ENCODE results near the gene SLC8A1.
"Not testable (repeated sequence)": the region's sequence is repeated elsewhere in the genome, so short reads cannot be mapped to it uniquely, and the experiment has no call there.

The SLC8A1 gene

GRCh38 chr2:40087927-40088326, 364.0 kb downstream of the SLC8A1 start:
- no peaks in the 10 kb centered on the region for H3K36me3 ChIP-seq (ENCODE audit: control insufficient read depth, insufficient read depth, low read length)
- no peaks in the 10 kb centered on the region for H3K27me3 ChIP-seq (ENCODE audit: control insufficient read depth, insufficient read depth, low read length)
- no peaks in the 10 kb centered on the region for H3K9me3 ChIP-seq (ENCODE audit: control insufficient read depth, insufficient read depth, low read length)
- no peak overlapping the region for H3K4me3 ChIP-seq (ENCODE audit: low read depth, low read length)
- no peaks in the 10 kb centered on the region for H3K4me1 ChIP-seq (ENCODE audit: control insufficient read depth, insufficient read depth, low read length)
- H3K9ac ChIP-seq (ENCODE audit: low read depth, low read length) = no peak overlapping the region

GRCh38 chr2:40087434-40087833, 364.5 kb downstream of the SLC8A1 start:
- H3K9me3 ChIP-seq (ENCODE audit: control insufficient read depth, insufficient read depth, low read length) = no peaks in the 10 kb centered on the region
- no peak overlapping the region for H3K4me3 ChIP-seq (ENCODE audit: low read depth, low read length)
- H3K36me3 ChIP-seq (ENCODE audit: control insufficient read depth, insufficient read depth, low read length) = no peaks in the 10 kb centered on the region
- H3K27me3 ChIP-seq (ENCODE audit: control insufficient read depth, insufficient read depth, low read length) = no peaks in the 10 kb centered on the region
- H3K4me1 ChIP-seq (ENCODE audit: control insufficient read depth, insufficient read depth, low read length) = no peaks in the 10 kb centered on the region
- H3K9ac ChIP-seq (ENCODE audit: low read depth, low read length) = no peak overlapping the region

GRCh38 chr2:40085786-40086185, 366.1 kb downstream of the SLC8A1 start:
- H3K9ac ChIP-seq (ENCODE audit: low read depth, low read length) = no peak overlapping the region
- H3K4me3 ChIP-seq (ENCODE audit: low read depth, low read length) = no peak overlapping the region
- H3K36me3 ChIP-seq (ENCODE audit: control insufficient read depth, insufficient read depth, low read length) = no peaks in the 10 kb centered on the region
- no peaks in the 10 kb centered on the region for H3K9me3 ChIP-seq (ENCODE audit: control insufficient read depth, insufficient read depth, low read length)
- no peaks in the 10 kb centered on the region for H3K27me3 ChIP-seq (ENCODE audit: control insufficient read depth, insufficient read depth, low read length)
- H3K4me1 ChIP-seq (ENCODE audit: control insufficient read depth, insufficient read depth, low read length) = no peaks in the 10 kb centered on the region

- not testable (repeated sequence) for H3K4me1 ChIP-seq (ENCODE audit: control insufficient read depth, insufficient read depth, low read length); H3K9ac ChIP-seq (ENCODE audit: low read depth, low read length); H3K36me3 ChIP-seq (ENCODE audit: control insufficient read depth, insufficient read depth, low read length); H3K9me3 ChIP-seq (ENCODE audit: control insufficient read depth, insufficient read depth, low read length); H3K27me3 ChIP-seq (ENCODE audit: control insufficient read depth, insufficient read depth, low read length); H3K4me3 ChIP-seq (ENCODE audit: low read depth, low read length)
Measured at GRCh38 chr2:40073336-40073735, 378.6 kb downstream of the SLC8A1 start.

GRCh38 chr2:40072442-40073232, 379.3 kb downstream of the SLC8A1 start:
- Histone ChIP-seq H3K36me3 (ENCODE audit: control insufficient read depth, insufficient read depth, low read length) (no peaks in the 10 kb centered on the region), H3K27me3 (ENCODE audit: control insufficient read depth, insufficient read depth, low read length) (no peaks in the 10 kb centered on the region), H3K4me1 (ENCODE audit: control insufficient read depth, insufficient read depth, low read length) (no peaks in the 10 kb centered on the region), H3K4me3 (ENCODE audit: low read depth, low read length) (no peak overlapping the region), H3K9ac (ENCODE audit: low read depth, low read length) (no peak overlapping the region), H3K9me3 (ENCODE audit: control insufficient read depth, insufficient read depth, low read length) (no peaks in the 10 kb centered on the region)

GRCh38 chr2:40062381-40062780, 389.5 kb downstream of the SLC8A1 start:
- no peak overlapping the region for H3K9ac ChIP-seq (ENCODE audit: low read depth, low read length)
- no peak overlapping the region for H3K4me3 ChIP-seq (ENCODE audit: low read depth, low read length)
- no peaks in the 10 kb centered on the region for H3K27me3 ChIP-seq (ENCODE audit: control insufficient read depth, insufficient read depth, low read length)
- H3K36me3 ChIP-seq (ENCODE audit: control insufficient read depth, insufficient read depth, low read length) = no peaks in the 10 kb centered on the region
- no peaks in the 10 kb centered on the region for H3K9me3 ChIP-seq (ENCODE audit: control insufficient read depth, insufficient read depth, low read length)
- H3K4me1 ChIP-seq (ENCODE audit: control insufficient read depth, insufficient read depth, low read length) = peaks cover 3% of the 10 kb centered on the region

GRCh38 chr2:40049781-40050180, 402.1 kb downstream of the SLC8A1 start:
- H3K9me3 ChIP-seq (ENCODE audit: control insufficient read depth, insufficient read depth, low read length) = no peaks in the 10 kb centered on the region
- no peak overlapping the region for H3K4me3 ChIP-seq (ENCODE audit: low read depth, low read length)
- H3K4me1 ChIP-seq (ENCODE audit: control insufficient read depth, insufficient read depth, low read length) = no peaks in the 10 kb centered on the region
- no peaks in the 10 kb centered on the region for H3K27me3 ChIP-seq (ENCODE audit: control insufficient read depth, insufficient read depth, low read length)
- H3K9ac ChIP-seq (ENCODE audit: low read depth, low read length) = no peak overlapping the region
- H3K36me3 ChIP-seq (ENCODE audit: control insufficient read depth, insufficient read depth, low read length) = no peaks in the 10 kb centered on the region

GRCh38 chr2:40048506-40048905, 403.4 kb downstream of the SLC8A1 start:
- Histone ChIP-seq H3K4me3 (ENCODE audit: low read depth, low read length) (no peak overlapping the region), H3K9ac (ENCODE audit: low read depth, low read length) (no peak overlapping the region), H3K36me3 (ENCODE audit: control insufficient read depth, insufficient read depth, low read length) (no peaks in the 10 kb centered on the region), H3K4me1 (ENCODE audit: control insufficient read depth, insufficient read depth, low read length) (no peaks in the 10 kb centered on the region), H3K9me3 (ENCODE audit: control insufficient read depth, insufficient read depth, low read length) (no peaks in the 10 kb centered on the region), H3K27me3 (ENCODE audit: control insufficient read depth, insufficient read depth, low read length) (no peaks in the 10 kb centered on the region)

- Histone ChIP-seq H3K4me1 (ENCODE audit: control insufficient read depth, insufficient read depth, low read length) (no peaks in the 10 kb centered on the region), H3K9me3 (ENCODE audit: control insufficient read depth, insufficient read depth, low read length) (no peaks in the 10 kb centered on the region), H3K36me3 (ENCODE audit: control insufficient read depth, insufficient read depth, low read length) (no peaks in the 10 kb centered on the region), H3K4me3 (ENCODE audit: low read depth, low read length) (no peak overlapping the region), H3K27me3 (ENCODE audit: control insufficient read depth, insufficient read depth, low read length) (no peaks in the 10 kb centered on the region), H3K9ac (ENCODE audit: low read depth, low read length) (no peak overlapping the region)
Measured at GRCh38 chr2:40047406-40047805, 404.5 kb downstream of the SLC8A1 start.
